ENCODE data around the gene THBS1.

DNA sequence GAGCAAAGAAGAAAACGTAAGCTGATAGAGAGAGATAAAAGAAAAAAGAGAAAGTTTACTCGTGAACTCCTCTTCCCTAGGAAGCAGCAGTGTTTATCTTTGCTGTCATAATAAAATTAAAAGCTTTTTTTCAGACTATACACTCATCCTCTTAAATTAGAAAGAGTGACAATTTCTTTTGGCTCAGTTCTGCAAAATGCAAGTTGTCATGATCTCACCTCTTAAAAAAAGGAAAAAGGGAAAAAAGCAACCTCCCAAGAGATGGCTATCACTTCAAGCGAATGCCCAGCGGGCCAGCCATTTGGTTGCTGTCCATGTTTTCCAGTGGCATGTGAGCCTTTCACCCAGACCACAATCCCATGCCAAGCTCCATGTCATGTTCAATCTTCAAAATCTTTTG, 7.0 kb upstream of the THBS1 start:
- TF ChIP-seq, protein P1, sequence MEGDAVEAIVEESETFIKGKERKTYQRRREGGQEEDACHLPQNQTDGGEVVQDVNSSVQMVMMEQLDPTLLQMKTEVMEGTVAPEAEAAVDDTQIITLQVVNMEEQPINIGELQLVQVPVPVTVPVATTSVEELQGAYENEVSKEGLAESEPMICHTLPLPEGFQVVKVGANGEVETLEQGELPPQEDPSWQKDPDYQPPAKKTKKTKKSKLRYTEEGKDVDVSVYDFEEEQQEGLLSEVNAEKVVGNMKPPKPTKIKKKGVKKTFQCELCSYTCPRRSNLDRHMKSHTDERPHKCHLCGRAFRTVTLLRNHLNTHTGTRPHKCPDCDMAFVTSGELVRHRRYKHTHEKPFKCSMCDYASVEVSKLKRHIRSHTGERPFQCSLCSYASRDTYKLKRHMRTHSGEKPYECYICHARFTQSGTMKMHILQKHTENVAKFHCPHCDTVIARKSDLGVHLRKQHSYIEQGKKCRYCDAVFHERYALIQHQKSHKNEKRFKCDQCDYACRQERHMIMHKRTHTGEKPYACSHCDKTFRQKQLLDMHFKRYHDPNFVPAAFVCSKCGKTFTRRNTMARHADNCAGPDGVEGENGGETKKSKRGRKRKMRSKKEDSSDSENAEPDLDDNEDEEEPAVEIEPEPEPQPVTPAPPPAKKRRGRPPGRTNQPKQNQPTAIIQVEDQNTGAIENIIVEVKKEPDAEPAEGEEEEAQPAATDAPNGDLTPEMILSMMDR (IDR thresholded peaks at IDR 0.05) = no peak
- TF ChIP-seq ZFX (IDR thresholded peaks at IDR 0.05; ENCODE audit: borderline replicate concordance) = no peak
